Left kidney (tissue), 2 donors: Measurements from ENCODE around the gene EYS. TPM values are rescaled to one million over a fixed set of nuclear protein-coding genes. Genes with fewer than 3 reads are reported as not detected.
"Not testable (repeated sequence)": the region's sequence is repeated elsewhere in the genome, so short reads cannot be mapped to it uniquely, and the experiment has no call there.

Experiments
- DNase-seq: peaks from one replicate; pipeline ENCODE4 v3.0.0-alpha.2; 2013
- polyA plus RNA-seq: library from polyadenylated mRNA; unstranded; fragments of 120-200 nt; gene quantifications from one replicate; pipeline ENCODE4 v1.2.1, GENCODE V29; 2013; ENCODE audit not compliant: insufficient read length

EYS gene
- polyA plus RNA-seq, 1 donor = 0.96 TPM

GRCh38 chr6:63788569-63788968 is 1918.5 kb downstream of the EYS start:
- no peak for DNase-seq

GRCh38 chr6:63787021-63787420 is 1920.0 kb downstream of the EYS start:
- DNase-seq = no peak

- no peak for DNase-seq
These were observed 1922.0 kb downstream of the EYS start for GRCh38 chr6:63785006-63785405.

- DNase-seq = no peak
These were observed 1923.9 kb downstream of the EYS start for GRCh38 chr6:63783096-63783495.

GRCh38 chr6:63774961-63775360 is 1932.1 kb downstream of the EYS start:
- no peak for DNase-seq

GRCh38 chr6:63773200-63773599 is 1933.8 kb downstream of the EYS start:
- DNase-seq = no peak

GRCh38 chr6:63765828-63766227 is 1941.2 kb downstream of the EYS start:
- no peak for DNase-seq

- peak; percentile 39 for DNase-seq
These were observed 1942.6 kb downstream of the EYS start for GRCh38 chr6:63764318-63764916.

- no peak for DNase-seq
These were observed 1946.8 kb downstream of the EYS start for GRCh38 chr6:63760199-63760598.

GRCh38 chr6:63759605-63760105 is 1947.4 kb downstream of the EYS start:
- no peak for DNase-seq

GRCh38 chr6:63757826-63758225 is 1949.2 kb downstream of the EYS start:
- no peak for DNase-seq

- not testable (repeated sequence) for DNase-seq
These were observed 1949.8 kb downstream of the EYS start for GRCh38 chr6:63757275-63757674.

- DNase-seq = no peak
These were observed 1956.6 kb downstream of the EYS start for GRCh38 chr6:63750400-63750799.

GRCh38 chr6:63745784-63746183 is 1961.2 kb downstream of the EYS start:
- DNase-seq = no peak

GRCh38 chr6:63744810-63745209 is 1962.2 kb downstream of the EYS start:
- no peak for DNase-seq

GRCh38 chr6:63743691-63744090 is 1963.3 kb downstream of the EYS start:
- DNase-seq = no peak

- DNase-seq = no peak
These were observed 1965.0 kb downstream of the EYS start for GRCh38 chr6:63742060-63742459.

- DNase-seq = no peak
These were observed 1966.3 kb downstream of the EYS start for GRCh38 chr6:63740709-63741108.

- no peak for DNase-seq
These were observed 1967.8 kb downstream of the EYS start for GRCh38 chr6:63739094-63739687.

- not testable (repeated sequence) for DNase-seq
These were observed 1968.8 kb downstream of the EYS start for GRCh38 chr6:63738190-63738589.

- no peak for DNase-seq
These were observed 1972.1 kb downstream of the EYS start for GRCh38 chr6:63734923-63735322.

GRCh38 chr6:63732336-63732735 is 1974.7 kb downstream of the EYS start:
- DNase-seq = no peak

GRCh38 chr6:63731930-63732329 is 1975.1 kb downstream of the EYS start:
- DNase-seq = no peak

GRCh38 chr6:63730311-63730710 is 1976.7 kb downstream of the EYS start:
- DNase-seq = no peak
